ENCODE measurements around the gene MON1B.

- TF ChIP-seq POLR2A (IDR thresholded peaks at IDR 0.05; ENCODE audit: low read depth, low read length) (no peak), POLR2AphosphoS5 (IDR thresholded peaks at IDR 0.05; ENCODE audit: low read depth, low read length) (no peak), TAF1 (IDR thresholded peaks at IDR 0.05; ENCODE audit: borderline replicate concordance, low read depth, low read length) (no peak)
Observed at GRCh38 chr16:77238593-77238992, 47.6 kb downstream of the MON1B start.
